D721Med (cell line): ENCODE data around the gene UBL7.

ENCODE experiments used
- DNase-seq: peaks from one replicate; pipeline ENCODE4 v3.0.0; 2011; ENCODE audit warnings: low spot score; ENCODE audit not compliant: insufficient read length
- FAIRE-seq: peaks from 2 replicates; lab custom pipeline; 2011; peaks lifted over from hg19 to GRCh38; lab: Jason Lieb, UNC
- CTCF ChIP-seq: IDR thresholded peaks from 2 replicates; pipeline ENCODE4 v1.5.1; 2012; ENCODE audit warnings: mild to moderate bottlenecking, control low read depth; ENCODE audit not compliant: insufficient read depth; ENCODE audit errors: missing control alignments

UBL7 gene

DNA sequence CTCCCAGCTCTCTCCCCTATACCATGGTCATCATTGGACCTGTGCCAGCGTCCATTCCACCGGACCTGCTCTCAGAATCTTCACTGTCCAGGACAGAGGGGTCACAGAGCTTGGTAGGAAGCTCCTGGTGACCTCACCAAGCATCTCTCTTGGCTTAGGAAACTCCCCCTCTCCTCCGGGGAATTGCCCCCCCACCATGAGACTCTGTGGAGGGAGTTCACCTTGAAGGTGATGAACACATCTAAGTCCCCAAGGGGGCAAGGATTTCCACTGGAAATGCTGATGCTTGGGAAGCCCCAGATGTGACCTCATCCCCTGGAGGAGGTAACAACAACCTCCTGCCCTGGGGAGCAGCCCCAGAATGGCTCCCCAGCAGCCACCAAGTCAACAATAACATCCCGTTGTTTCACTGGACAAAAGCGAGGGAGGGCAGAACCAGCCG is 30.4 kb downstream of the UBL7 start:
- DNase-seq (no peak), FAIRE-seq (no peak)
- no peak for TF ChIP-seq CTCF

- FAIRE-seq, result no peak
- no peak for DNase-seq
- TF ChIP-seq CTCF, result no peak
Measured at GRCh38 chr15:74429781-74430400, 31.1 kb downstream of the UBL7 start.

DNA sequence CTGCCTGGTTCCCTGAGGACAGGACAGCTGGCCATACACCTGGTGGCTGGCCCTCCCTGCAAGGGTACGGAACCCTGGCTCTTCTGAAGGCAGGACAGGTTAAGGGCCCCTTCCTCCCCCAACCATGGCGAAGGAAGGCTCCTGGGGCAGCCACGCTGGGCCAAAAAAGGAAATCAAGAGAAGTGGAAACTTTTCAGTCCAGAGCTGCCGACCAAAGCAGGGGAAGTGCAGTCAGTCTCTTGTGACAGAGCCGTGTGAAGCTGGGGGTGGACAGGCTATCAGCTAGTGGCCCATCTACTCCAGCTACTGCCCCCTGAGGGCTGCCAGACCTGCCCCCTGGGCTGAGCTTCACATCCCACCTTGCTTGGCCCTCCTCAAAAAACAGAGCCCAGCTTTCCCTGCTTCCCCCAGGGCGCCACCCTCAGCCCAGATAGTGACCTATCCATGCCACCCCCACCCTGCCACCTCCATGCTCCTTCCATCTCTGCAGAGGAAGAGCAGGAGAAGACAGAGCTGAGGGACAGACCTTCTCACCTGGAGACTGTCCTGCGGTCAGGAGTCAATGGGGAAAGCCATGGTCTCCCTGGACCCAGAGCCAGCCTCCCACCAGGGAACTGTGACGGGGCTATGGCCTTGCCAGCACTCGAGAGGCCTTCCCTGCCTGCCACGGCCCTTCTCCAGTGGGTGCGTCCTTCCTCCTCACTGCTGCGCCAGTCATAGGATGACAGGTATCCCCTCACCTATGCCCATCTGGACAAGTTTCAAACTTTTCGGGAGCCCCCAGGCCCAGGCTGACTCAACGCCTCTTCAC is 31.8 kb downstream of the UBL7 start:
- DNase-seq, result no peak
- no peak for TF ChIP-seq CTCF
- no peak for FAIRE-seq

- DNase-seq (no peak), FAIRE-seq (no peak)
- no peak for TF ChIP-seq CTCF
Measured at GRCh38 chr15:74428442-74428787, 32.5 kb downstream of the UBL7 start.

- FAIRE-seq, result no peak
- DNase-seq, result peak; percentile 57
- TF ChIP-seq CTCF, result no peak
Measured at GRCh38 chr15:74427607-74428441, 33.1 kb downstream of the UBL7 start.

GRCh38 chr15:74426404-74427281 is 34.3 kb downstream of the UBL7 start:
- FAIRE-seq, result no peak
- no peak for DNase-seq
- no peak for TF ChIP-seq CTCF
